HG03460 (cell line): ENCODE data around the gene LRRC25.
"Not testable (repeated sequence)": the region's sequence is repeated elsewhere in the genome, so short reads cannot be mapped to it uniquely, and the experiment has no call there.

Experiments
- ATAC-seq: cut with Tn5 transposase; IDR thresholded peaks from one replicate; pipeline ENCODE4 v1.9.1; 2021; ENCODE audit not compliant: unreplicated experiment

LRRC25 gene

DNA sequence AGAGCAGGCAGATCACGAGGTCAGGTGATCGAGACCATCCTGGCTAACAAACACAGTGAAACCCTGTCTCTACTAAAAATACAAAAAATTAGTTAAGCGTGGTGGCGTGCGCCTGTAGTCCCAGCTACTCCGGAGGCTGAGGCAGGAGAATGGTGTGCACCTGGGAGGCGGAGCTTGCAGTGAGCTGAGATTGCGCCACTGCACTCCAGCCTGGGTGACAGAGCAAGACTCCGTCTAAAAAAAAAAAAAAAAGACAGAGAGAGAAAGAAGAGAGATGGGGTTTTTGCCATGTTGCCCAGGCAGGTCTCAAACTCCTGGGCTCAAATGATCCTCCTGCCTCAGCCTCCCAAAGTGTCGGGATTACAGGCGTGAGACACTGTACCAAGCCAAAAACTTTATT is 8.3 kb upstream of the LRRC25 start:
- not testable (repeated sequence) for ATAC-seq

GRCh38 chr19:18402455-18403248 is 5.2 kb upstream of the LRRC25 start:
- not testable (repeated sequence) for ATAC-seq

DNA sequence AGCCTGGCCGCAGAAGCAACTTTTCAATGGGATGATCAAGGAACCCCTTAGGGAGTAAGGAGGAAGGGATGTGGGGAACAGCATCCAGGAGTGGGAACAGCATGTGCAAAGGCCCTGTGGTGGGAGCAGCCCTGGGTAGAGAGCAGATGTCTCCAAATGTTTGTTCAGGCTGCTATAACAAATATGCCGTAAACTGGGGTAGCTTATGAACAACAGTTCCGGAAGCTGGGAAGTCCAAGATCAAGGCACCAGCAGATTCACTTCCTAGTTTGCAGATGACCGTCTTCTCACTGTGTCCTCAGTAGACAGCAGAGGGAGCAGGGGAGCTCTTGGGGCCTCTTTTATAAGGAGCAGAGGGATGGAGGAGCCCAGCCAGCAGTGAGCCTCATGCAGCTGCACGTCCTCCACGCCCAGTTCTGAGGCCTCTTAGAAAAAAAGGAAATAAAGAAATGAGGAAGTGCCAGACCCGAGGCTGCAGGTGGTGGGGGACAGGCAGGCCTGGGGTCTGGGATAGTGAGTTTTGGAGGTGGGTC is 4.2 kb upstream of the LRRC25 start:
- ATAC-seq = no peak

DNA sequence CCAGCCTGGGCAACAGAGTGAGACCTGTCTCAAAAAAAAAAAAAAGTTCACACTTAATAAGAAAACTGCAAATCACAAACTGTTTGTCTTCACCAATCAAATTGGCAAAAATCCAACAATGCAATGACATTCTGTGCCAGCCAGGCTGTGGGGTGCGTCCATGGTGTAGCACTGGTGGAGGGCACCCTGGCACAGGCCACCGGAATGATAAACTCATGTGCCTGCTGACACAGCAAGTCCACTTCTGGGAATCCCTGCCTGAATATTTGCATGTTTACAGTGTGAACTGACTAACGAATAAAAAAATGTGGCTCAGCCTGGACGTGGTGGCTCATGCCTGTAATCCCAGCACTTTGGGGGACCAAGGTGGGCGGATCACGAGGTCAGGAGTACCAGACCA is 1.6 kb upstream of the LRRC25 start:
- ATAC-seq = no peak

DNA sequence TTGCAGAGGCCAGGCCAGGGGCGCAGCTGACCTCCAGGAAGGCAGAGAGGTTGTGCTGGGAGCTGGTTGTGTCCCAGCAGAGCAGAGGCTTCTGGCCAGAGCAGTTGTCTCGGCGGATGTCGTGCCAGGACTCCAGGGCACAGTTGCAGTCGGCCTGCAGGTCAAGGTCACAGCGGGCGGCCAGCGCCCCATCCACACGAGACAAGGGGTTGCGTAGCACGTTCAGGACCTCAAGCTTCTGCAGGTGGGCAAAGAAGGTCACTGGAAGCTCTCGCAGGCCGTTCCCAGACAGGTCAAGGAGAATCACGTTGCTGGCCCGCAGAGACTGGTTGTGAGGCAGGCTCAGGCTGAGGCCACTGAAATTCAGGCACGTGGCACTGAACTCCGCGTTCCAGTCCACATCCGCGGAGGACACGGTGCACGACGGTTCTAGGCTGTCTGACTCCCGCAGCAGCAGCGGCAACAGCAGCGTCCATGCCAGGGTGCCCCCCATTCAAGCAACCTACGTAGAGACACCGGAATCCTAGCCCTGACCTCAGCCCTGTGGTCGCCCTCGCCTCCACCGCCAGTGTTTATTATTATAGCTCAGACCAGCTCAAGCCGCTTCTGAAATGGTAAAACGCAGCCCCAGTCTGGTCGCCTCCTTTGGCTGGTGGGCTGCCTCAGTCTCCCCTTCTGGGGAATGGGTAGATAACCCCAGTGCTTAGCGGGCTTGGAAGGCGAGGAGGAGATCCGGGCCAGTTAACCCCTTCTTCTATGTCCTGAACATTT is 766 bp downstream of the LRRC25 start:
- no peak for ATAC-seq

DNA sequence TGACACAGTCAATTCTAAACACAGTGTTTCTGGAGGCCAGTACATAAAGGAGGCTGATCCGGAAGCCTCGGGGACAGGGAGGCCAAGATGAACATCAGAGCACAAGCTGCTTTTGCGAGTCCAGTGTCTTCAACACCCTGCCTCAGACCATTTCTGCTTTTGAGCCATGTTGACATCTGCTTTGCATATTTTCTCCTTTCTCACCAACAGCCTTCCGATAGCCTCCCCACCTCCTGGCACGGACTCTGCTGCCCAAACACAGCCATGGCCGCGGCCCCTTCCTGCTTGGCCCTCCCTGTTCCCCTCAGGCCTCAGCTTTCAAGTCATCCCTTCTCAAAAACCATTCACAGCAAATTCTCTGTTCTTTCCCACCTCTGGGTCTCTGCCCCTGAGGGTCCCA is 3.6 kb downstream of the LRRC25 start:
- no peak for ATAC-seq

DNA sequence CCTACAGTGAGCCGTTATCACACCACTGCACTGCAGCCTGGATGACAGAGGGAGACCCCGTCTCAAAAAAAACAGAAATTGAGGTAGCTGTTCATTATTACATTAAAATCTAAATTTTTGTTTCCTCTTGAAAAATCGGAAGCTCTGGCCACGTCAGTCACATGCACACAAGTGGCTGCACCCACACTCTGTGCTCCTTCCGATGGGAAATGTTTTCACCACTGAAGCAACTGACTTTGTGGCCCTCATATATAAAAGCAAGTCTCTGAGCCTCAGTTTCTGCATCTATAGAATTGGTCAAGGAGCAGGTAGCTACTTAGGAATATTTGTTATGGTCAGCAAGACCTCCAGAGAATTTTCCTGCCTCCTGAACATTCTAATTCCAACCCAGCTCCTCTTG is 4.5 kb downstream of the LRRC25 start:
- no peak for ATAC-seq

DNA sequence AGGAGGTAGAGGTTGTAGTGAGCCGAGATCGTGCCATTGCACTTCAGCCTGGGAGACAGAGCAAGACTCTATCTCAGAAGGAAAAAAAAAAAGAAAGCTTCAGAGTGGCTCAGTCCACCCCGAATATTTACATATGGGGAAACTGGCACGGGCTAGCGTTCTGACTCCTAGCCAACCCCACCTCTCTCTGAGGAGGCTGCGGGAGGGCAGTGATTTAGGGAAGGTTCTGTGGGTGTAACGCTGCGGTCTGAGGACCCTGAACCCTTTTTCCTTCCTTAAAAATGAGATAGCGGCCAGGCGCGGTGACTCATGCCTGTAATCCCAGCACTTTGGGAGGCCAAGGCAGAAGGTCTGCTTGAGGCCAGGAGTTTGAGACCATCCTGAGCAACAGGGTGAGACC is 5.0 kb downstream of the LRRC25 start:
- no peak for ATAC-seq

DNA sequence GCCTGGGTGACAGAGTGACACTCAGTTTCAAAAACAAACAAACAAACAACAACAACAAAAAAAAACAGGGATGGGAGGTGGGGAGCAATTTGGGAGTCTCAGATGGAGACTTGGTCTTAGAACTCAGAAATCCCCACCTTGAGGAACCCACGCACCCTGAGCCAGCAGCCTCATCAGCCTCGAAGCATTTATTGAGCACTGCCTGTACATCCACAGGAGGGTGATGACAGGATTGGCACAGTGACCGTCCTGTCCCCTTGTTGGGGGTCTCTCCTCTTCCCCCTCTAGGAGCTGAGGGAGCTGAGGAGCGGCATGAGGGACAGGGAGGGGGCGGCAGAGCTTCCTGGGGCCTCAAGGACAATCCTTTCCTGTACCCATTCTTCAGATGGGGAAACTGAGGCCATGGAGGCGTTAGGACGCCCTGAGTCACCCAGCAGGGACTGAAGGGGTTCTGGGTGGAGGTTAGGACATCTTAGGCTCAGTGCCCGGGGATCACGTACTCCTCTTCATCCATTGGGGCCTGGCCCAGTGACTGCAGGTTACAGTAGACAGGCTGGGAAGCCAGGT is 5.8 kb downstream of the LRRC25 start:
- no peak for ATAC-seq

DNA sequence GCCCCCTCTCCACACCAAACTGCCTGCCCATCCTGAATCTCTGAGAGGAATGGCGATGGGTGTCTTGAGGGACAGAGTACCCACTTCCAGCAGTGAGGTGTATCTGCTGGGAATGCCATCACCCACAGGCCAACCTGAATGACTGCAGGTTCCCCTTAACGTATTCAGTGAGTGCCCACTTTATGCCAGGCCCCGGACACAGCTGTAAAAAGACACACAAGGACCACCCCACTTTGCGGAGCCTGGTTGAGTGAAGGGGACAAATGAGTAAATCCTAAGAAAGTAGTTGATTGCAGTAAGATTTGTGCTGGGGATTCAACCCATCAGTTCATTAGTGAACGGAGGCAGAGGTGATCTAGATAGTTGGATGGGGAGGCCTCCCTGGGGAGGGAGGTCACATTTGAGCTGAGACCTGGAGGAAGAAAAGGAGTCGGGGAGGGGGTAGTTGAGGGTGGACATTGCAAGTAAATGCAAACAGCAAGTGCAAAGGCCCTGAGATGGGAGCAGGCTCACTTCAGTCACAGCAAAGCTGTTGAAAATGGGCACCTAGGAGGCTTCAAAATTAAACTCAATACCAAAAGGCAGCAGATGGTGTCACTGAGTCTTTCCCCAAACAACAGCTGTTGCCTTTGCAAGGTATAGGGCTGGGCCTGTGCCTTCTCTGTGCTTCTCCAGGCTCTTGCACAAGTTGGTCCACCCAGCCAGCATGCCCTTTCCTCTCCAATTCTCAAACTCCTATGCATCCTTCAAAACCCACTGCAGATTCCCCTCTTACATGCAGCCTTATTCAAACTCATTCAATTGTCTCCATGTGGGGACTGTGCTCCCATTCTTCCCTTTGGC is 7.1 kb downstream of the LRRC25 start:
- ATAC-seq = no peak

GRCh38 chr19:18389726-18390064 is 7.7 kb downstream of the LRRC25 start:
- ATAC-seq = no peak

- no peak for ATAC-seq
These were observed 8.3 kb downstream of the LRRC25 start for GRCh38 chr19:18388960-18389725.

DNA sequence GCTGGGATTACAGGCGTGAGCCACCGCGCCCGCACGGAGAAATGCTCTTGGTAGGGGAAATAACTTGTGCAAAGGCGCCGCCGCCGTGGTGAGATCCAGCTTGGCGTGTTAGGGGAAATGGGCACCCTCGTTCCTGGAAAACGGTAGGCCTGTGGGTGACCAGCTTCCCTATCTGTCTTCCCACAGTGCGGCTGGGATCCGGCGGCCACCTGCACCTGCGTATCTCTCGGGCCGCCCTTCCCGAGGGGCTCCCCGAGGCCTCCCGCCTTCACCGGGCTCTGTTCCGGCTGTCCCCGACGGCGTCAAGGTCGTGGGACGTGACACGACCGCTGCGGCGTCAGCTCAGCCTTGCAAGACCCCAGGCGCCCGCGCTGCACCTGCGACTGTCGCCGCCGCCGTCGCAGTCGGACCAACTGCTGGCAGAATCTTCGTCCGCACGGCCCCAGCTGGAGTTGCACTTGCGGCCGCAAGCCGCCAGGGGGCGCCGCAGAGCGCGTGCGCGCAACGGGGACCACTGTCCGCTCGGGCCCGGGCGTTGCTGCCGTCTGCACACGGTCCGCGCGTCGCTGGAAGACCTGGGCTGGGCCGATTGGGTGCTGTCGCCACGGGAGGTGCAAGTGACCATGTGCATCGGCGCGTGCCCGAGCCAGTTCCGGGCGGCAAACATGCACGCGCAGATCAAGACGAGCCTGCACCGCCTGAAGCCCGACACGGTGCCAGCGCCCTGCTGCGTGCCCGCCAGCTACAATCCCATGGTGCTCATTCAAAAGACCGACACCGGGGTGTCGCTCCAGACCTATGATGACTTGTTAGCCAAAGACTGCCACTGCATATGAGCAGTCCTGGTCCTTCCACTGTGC is 9.1 kb downstream of the LRRC25 start:
- ATAC-seq = peak; percentile 62

DNA sequence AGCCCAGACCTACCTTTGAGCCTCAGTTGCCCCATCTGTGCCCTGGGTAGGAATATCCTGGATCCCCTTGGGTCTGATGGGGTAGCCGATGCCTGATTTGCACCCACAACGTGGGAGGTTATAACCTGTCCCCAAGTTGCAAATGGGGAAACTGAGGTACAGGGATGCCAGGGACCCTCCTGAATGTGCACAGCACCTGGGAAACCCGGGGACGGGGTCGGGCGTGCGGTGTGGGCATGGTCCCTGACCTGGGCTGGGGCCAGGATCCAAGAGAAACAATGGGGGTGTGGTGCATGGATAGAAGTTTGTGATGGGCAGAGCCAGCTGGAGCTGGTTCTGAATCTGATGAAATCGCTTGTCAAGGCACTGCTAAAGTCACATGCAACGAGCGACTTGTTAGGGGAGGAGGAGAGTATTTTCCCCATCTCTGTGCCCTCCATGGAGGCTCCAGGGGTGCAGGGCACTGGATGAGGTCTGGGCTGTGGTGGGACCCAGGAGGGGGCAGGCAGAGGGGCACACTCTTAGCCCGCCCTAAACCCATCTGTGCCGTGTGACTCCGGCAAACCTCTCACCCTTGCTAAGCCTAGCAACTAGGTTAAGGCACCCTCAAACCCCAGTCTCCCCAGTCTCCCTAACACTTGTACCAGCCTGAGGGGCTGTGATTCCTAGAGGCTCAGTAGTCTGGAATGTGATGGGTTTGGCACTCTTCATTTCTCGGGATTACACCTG is 10.7 kb downstream of the LRRC25 start:
- no peak for ATAC-seq

DNA sequence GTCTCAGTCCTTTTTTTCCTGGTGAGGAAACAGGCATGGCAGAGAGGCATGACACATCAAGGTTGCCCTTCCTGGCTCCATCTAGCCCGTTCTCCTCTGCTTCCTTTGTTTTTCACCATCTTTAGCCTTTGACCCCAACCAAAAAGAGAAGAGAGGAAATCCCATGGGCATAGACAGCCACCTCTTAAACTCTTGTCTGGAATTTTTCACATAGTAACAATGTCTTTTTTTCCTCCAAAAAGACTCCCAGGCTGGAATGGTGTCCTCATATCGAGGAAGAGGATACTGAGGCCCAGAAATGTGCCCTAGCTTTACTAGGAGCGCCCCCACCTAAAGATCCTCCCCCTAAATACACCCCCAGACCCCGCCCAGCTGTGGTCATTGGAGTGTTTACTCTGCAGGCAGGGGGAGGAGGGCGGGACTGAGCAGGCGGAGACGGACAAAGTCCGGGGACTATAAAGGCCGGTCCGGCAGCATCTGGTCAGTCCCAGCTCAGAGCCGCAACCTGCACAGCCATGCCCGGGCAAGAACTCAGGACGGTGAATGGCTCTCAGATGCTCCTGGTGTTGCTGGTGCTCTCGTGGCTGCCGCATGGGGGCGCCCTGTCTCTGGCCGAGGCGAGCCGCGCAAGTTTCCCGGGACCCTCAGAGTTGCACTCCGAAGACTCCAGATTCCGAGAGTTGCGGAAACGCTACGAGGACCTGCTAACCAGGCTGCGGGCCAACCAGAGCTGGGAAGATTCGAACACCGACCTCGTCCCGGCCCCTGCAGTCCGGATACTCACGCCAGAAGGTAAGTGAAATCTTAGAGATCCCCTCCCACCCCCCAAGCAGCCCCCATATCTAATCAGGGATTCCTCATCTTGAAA is 11.5 kb downstream of the LRRC25 start, which contains the start of gene GDF15:
TSS of gene GDF15 (plus strand) at position 484 of the 868 bp plus-strand sequence. CDS start at position 516, 32 bp downstream.
- ATAC-seq = no peak

GRCh38 chr19:18385359-18385674 is 12.1 kb downstream of the LRRC25 start:
- no peak for ATAC-seq

- no peak for ATAC-seq
These were observed 12.6 kb downstream of the LRRC25 start for GRCh38 chr19:18384775-18385174.

GRCh38 chr19:18383622-18384021 is 13.8 kb downstream of the LRRC25 start:
- not testable (repeated sequence) for ATAC-seq
